Mesendoderm (in vitro differentiated cells): ENCODE measurements around the gene PTPN4.

Experiments used
- DNase-seq: peaks from one replicate; pipeline ENCODE4 v3.0.0; 2013
- H2AK5ac ChIP-seq: 2 replicates; pipeline ENCODE4 v1.6.1; 2013; ENCODE audit warnings: low read length, inconsistent platforms
- H2BK120ac ChIP-seq: 2 replicates; pipeline ENCODE4 v1.6.1; 2013; ENCODE audit warnings: low read depth, mild to moderate bottlenecking, low read length, moderate library complexity, mixed read lengths
- H2BK15ac ChIP-seq: replicated peaks from 2 replicates; pipeline ENCODE4 v1.6.1; 2013; ENCODE audit warnings: low read depth, mild to moderate bottlenecking, moderate library complexity
- H2BK5ac ChIP-seq: 2 replicates; pipeline ENCODE4 v1.6.1; 2013; ENCODE audit warnings: low read length, inconsistent platforms
- H3K18ac ChIP-seq: 2 replicates; pipeline ENCODE4 v1.6.1; 2013; ENCODE audit warnings: mild to moderate bottlenecking, low read length, mixed read lengths
- H3K23ac ChIP-seq: one replicate; pipeline ENCODE4 v1.6.1; 2013; ENCODE audit warnings: low read length
- H3K27ac ChIP-seq: 2 replicates; pipeline ENCODE4 v1.5.1; 2013; ENCODE audit warnings: low read depth, mild to moderate bottlenecking, inconsistent platforms, low read length, moderate library complexity
- H3K27me3 ChIP-seq: 2 replicates; pipeline ENCODE4 v1.6.1; 2013; ENCODE audit warnings: low read length, control low read depth, mild to moderate bottlenecking, inconsistent platforms; ENCODE audit not compliant: insufficient read depth, poor library complexity
- H3K36me3 ChIP-seq: 2 replicates; pipeline ENCODE4 v1.6.1; 2013; ENCODE audit warnings: low read length, inconsistent platforms; ENCODE audit not compliant: control insufficient read depth, insufficient read depth
- H3K4ac ChIP-seq: one replicate; pipeline ENCODE4 v1.6.1; 2013; ENCODE audit warnings: low read depth, mild to moderate bottlenecking, low read length, moderate library complexity
- H3K4me1 ChIP-seq: 2 replicates; pipeline ENCODE4 v1.6.1; 2013; ENCODE audit warnings: low read depth, low read length, inconsistent platforms; ENCODE audit not compliant: control insufficient read depth
- H3K4me2 ChIP-seq: 2 replicates; pipeline ENCODE4 v1.6.1; 2013; ENCODE audit warnings: low read length
- H3K4me3 ChIP-seq: 2 replicates; pipeline ENCODE4 v1.5.1; 2013; ENCODE audit warnings: mild to moderate bottlenecking, low read length
- H3K56ac ChIP-seq: one replicate; pipeline ENCODE4 v1.6.1; 2013; ENCODE audit warnings: low read length
- H3K79me1 ChIP-seq: 2 replicates; pipeline ENCODE4 v1.6.1; 2013; ENCODE audit warnings: low read length, inconsistent platforms
- H3K79me2 ChIP-seq: 2 replicates; pipeline ENCODE4 v1.6.1; 2013; ENCODE audit warnings: mild to moderate bottlenecking, low read length; ENCODE audit not compliant: control insufficient read depth, insufficient read depth
- H3K9ac ChIP-seq: 2 replicates; pipeline ENCODE4 v1.6.1; 2013; ENCODE audit warnings: low read length, inconsistent platforms
- H4K5ac ChIP-seq: one replicate; pipeline ENCODE4 v1.6.1; 2013; ENCODE audit warnings: low read length
- H4K8ac ChIP-seq: one replicate; pipeline ENCODE4 v1.6.1; 2013; ENCODE audit warnings: low read depth, mild to moderate bottlenecking, control low read depth, low read length, moderate library complexity
- WGBS: extraction: QIAGEN DNeasy Blood & Tissue Kit; methylation state at CpG from one replicate; pipeline ENCODE4 v1.1.7; 2013; ENCODE audit warnings: low lambda C conversion rate, missing lambda C conversion rate; ENCODE audit not compliant: insufficient coverage; ENCODE audit errors: extremely low coverage; 5-methylcytosine and 5-hydroxymethylcytosine counted together

PTPN4 gene

GRCh38 chr2:119760237-119760955 is 674 bp downstream of the PTPN4 start:
- WGBS = no CpG with 5 or more reads among the region's 37 CpGs
- H2AK5ac ChIP-seq = no peak overlapping the region
- H3K4me1 ChIP-seq = no peaks in the 10 kb centered on the region
- peak overlapping the region; percentile 75 for H3K4ac ChIP-seq
- no peak overlapping the region for H2BK15ac ChIP-seq
- H3K4me2 ChIP-seq = peak overlapping the region; percentile 55
- H3K23ac ChIP-seq = peak overlapping the region; percentile 48
- H3K4me3 ChIP-seq = peak overlapping the region; percentile 84
- H2BK120ac ChIP-seq = peak overlapping the region; percentile 50
- H4K8ac ChIP-seq = peak overlapping the region; percentile 16
- H3K27ac ChIP-seq = peak overlapping the region; percentile 99
- H3K79me1 ChIP-seq = no peaks in the 10 kb centered on the region
- H3K79me2 ChIP-seq = peaks cover 28% of the 10 kb centered on the region
- H3K9ac ChIP-seq = peak overlapping the region; percentile 91
- H3K56ac ChIP-seq = peak overlapping the region; percentile 94
- no peaks in the 10 kb centered on the region for H3K36me3 ChIP-seq
- H4K5ac ChIP-seq = no peak overlapping the region
- H3K27me3 ChIP-seq = no peaks in the 10 kb centered on the region
- peak overlapping the region; percentile 78 for H3K18ac ChIP-seq
- DNase-seq = peak; percentile 77
- peak overlapping the region; percentile 35 for H2BK5ac ChIP-seq

DNA sequence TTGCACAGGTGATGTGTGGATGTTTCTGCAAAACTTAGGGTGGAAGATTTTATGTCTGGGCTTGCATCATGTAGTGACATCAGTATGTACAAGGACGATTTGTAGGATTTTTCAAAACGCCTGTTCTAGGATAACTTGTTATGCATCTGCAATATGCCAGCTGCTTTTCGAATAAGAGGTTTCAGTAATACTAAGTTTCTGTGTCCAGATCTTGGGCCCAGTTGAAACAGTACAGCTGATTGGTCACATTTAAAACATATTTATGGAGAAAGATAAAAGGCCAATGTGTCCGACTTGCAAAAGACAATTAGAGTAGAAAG is 1.2 kb downstream of the PTPN4 start:
- H2AK5ac ChIP-seq = no peak overlapping the region
- H3K36me3 ChIP-seq = no peaks in the 10 kb centered on the region
- H3K4me3 ChIP-seq = peak overlapping the region; percentile 84
- H3K56ac ChIP-seq = peak overlapping the region; percentile 94
- peaks cover 3% of the 10 kb centered on the region for H3K4me1 ChIP-seq
- no peak overlapping the region for H2BK15ac ChIP-seq
- DNase-seq = no peak
- H2BK5ac ChIP-seq = no peak overlapping the region
- H4K8ac ChIP-seq = no peak overlapping the region
- H3K79me1 ChIP-seq = peaks cover 2% of the 10 kb centered on the region
- no peaks in the 10 kb centered on the region for H3K27me3 ChIP-seq
- H3K27ac ChIP-seq = no peak overlapping the region
- peak overlapping the region; percentile 55 for H3K4me2 ChIP-seq
- H3K9ac ChIP-seq = peak overlapping the region; percentile 91
- H3K79me2 ChIP-seq = peaks cover 34% of the 10 kb centered on the region
- H3K18ac ChIP-seq = peak overlapping the region; percentile 39
- H2BK120ac ChIP-seq = no peak overlapping the region
- no peak overlapping the region for H3K23ac ChIP-seq
- no peak overlapping the region for H4K5ac ChIP-seq
- no CpG with 5 or more reads among the region's 4 CpGs for WGBS
- no peak overlapping the region for H3K4ac ChIP-seq

GRCh38 chr2:119764832-119765231 is 5.1 kb downstream of the PTPN4 start:
- Histone ChIP-seq H3K79me2 (peaks cover 69% of the 10 kb centered on the region), H3K4me3 (no peak overlapping the region), H2AK5ac (no peak overlapping the region), H2BK120ac (no peak overlapping the region), H3K27me3 (no peaks in the 10 kb centered on the region), H3K56ac (no peak overlapping the region), H3K23ac (no peak overlapping the region), H4K8ac (no peak overlapping the region), H3K9ac (no peak overlapping the region), H2BK5ac (no peak overlapping the region), H3K36me3 (no peaks in the 10 kb centered on the region), H4K5ac (no peak overlapping the region), H3K4me2 (no peak overlapping the region), H3K4ac (no peak overlapping the region), H3K4me1 (peaks cover 8% of the 10 kb centered on the region), H3K79me1 (peaks cover 10% of the 10 kb centered on the region), H3K27ac (no peak overlapping the region), H2BK15ac (no peak overlapping the region), H3K18ac (no peak overlapping the region)
- DNase-seq = no peak
- no CpG with 5 or more reads among the region's 4 CpGs for WGBS

DNA sequence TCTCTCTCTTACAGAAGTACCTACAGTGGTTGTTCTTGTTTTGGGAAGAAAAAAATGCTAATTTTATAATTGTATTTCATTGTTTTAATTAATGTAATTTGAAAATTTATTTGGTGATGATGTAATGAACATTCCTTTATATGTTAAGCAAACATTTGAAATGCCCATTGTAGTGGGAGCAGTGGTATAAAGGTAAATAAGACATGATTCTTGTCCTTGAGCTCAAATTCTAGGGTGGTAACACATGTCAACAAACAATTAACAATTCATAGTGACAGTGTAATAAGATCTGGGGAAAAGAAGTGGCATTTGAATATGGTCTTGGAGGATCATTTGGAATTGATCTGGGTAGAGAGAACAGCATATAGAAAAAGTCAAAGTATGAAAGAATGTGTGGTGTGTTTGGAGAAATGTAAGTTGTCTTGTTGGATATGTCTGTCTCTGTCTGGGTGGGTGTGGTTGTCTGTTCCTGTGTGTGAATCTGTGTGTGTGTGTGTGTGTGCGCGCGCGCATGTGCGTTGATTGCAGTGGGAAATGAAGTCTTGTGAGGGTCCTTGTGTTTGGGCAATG is 5.8 kb downstream of the PTPN4 start:
- Histone ChIP-seq H3K4me2 (no peak overlapping the region), H3K79me1 (peaks cover 10% of the 10 kb centered on the region), H3K27ac (no peak overlapping the region), H4K8ac (no peak overlapping the region), H3K79me2 (peaks cover 68% of the 10 kb centered on the region), H4K5ac (no peak overlapping the region), H2BK5ac (no peak overlapping the region), H3K9ac (no peak overlapping the region), H3K4me1 (peaks cover 8% of the 10 kb centered on the region), H3K23ac (no peak overlapping the region), H2AK5ac (no peak overlapping the region), H3K27me3 (no peaks in the 10 kb centered on the region), H3K4ac (no peak overlapping the region), H3K4me3 (no peak overlapping the region), H3K18ac (no peak overlapping the region), H3K36me3 (no peaks in the 10 kb centered on the region), H2BK15ac (no peak overlapping the region), H3K56ac (no peak overlapping the region), H2BK120ac (no peak overlapping the region)
- WGBS = no CpG with 5 or more reads among the region's 5 CpGs
- no peak for DNase-seq

- no peak overlapping the region for H3K4me2 ChIP-seq
- H3K4ac ChIP-seq = no peak overlapping the region
- H4K5ac ChIP-seq = no peak overlapping the region
- no peak overlapping the region for H2BK120ac ChIP-seq
- no peak overlapping the region for H3K27ac ChIP-seq
- H3K79me1 ChIP-seq = peaks cover 15% of the 10 kb centered on the region
- peaks cover 67% of the 10 kb centered on the region for H3K79me2 ChIP-seq
- no peak overlapping the region for H3K56ac ChIP-seq
- no CpG with 5 or more reads among the region's 5 CpGs for WGBS
- no peak overlapping the region for H3K18ac ChIP-seq
- H2BK5ac ChIP-seq = no peak overlapping the region
- H3K36me3 ChIP-seq = no peaks in the 10 kb centered on the region
- no peak overlapping the region for H2AK5ac ChIP-seq
- H3K4me3 ChIP-seq = no peak overlapping the region
- DNase-seq = peak; percentile 30
- H3K4me1 ChIP-seq = peaks cover 13% of the 10 kb centered on the region
- H4K8ac ChIP-seq = no peak overlapping the region
- H2BK15ac ChIP-seq = no peak overlapping the region
- no peak overlapping the region for H3K9ac ChIP-seq
- no peak overlapping the region for H3K23ac ChIP-seq
- H3K27me3 ChIP-seq = no peaks in the 10 kb centered on the region
These were observed 7.2 kb downstream of the PTPN4 start for GRCh38 chr2:119766944-119767343.
